Measurements from ENCODE around the gene NAV3.

DNA sequence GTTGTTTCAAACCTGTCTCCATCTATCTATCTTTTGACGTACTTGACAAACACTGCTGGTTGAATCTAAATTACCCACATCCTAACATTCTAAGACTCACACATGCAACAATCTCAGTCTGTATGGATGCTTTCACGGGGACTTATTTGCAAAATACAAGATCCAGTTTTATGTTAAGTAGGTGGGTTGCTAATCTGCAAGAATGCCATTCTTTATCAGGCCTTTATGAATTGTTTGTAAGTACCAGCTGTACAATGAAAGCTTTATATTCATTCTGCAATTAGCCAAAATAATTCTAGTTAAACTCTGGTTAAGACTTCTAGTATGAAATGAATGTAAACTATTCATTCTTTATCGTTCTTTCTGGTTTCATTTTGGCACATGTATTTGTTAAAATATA lies 135.1 kb downstream of the NAV3 start:
- TF ChIP-seq CTCF (conservative IDR thresholded peaks at IDR 0.05; ENCODE audit: low read depth, low read length) (no peak), EZH2 (IDR thresholded peaks at IDR 0.05; ENCODE audit: borderline replicate concordance, low read depth, low read length, poor library complexity, severe bottlenecking) (no peak)

Data from A673 (cell line).